ENCODE results near the gene RELCH.

The RELCH gene

DNA sequence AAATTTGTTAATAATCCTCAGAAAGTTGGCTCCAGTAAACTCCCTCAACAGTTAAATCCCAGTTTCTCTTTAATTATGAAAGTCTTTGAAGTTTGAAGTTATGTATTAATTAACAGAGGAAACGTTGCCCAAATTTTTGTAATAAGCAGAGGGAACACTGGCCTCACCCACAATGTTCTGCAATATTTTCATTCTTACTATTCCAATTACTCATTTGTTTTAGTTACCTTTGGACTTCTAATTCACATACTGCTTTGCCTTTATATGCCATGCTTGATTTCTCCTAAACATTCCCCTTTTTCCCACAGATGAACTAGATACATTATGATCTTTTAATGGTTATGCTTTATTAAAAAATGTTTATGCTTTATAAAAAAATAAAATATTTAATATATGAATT, 61.3 kb downstream of the RELCH start:
- FAIRE-seq (no peak), DNase-seq (ENCODE audit: insufficient read length, low spot score) (no peak)

DNA sequence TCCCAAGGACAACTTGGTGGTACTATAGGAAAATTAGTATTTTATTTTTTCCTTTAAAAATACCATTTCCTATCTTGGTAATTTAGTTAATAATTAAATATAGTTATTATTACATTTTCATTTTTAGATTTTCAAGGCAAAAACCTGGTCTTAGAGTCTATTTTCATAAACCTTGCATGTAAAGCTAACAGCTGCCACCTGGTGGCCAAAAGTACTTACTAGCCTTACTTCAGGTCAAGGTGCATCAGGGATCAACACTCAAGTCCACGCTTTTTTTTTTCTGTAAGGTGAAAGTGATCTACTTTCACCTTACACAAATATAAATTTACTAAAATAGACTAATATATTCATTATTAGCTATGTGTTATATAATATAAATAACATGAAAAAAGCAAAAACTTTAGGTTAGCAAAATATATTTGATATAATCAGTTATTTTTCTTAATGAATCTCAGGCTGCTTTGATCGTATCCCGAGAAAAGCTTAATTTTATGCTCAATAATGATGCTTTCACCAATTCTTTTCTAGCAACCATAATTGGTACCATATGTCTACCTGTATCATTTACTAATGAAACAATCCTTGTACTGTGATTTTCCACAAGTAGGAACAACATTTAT, 62.5 kb downstream of the RELCH start:
- FAIRE-seq: peak; percentile 94
- DNase-seq (ENCODE audit: insufficient read length, low spot score): peak; percentile 15

DNA sequence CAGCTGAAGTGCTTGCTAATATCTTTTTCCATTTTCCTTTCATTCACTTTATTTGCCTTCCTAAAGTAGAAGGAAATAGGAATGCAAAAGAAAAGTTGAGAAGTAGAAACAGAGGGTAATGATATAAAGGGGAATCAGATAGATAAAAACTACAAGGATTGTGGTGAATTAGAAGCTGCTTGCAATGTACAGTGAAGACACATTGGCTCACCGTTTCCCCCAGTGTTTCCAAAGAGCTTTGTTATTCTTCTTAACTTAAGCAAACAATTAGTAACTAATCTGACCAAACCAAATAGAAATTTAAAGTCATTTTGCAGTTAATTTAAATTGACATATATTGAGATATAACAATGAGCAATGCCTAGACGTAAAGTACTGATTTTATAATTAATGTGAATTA, 63.4 kb downstream of the RELCH start:
- FAIRE-seq: no peak
- DNase-seq (ENCODE audit: insufficient read length, low spot score): no peak

- DNase-seq (ENCODE audit: insufficient read length, low spot score) (no peak), FAIRE-seq (peak; percentile 37)
Observed at GRCh38 chr18:62258093-62258492, 71.0 kb downstream of the RELCH start.

DNA sequence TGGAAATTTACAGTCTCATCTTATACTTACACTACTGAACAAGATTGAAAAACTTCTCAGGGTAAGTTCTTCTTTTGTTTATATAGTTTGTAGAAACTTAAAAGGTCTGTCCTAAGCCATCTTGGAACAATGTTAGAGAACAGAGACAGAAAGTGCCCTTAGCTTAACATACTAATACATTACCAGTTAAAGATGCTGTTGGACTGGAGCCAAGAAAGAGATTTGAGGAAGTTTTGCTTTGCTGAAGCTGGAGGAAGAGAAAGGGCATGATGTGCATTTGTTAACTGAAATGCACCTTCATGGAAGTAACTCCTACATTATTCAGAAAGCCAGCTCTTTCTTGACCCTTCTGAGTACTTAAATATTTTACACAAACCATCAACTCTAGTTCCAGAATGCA, 71.6 kb downstream of the RELCH start:
- DNase-seq (ENCODE audit: insufficient read length, low spot score): no peak
- FAIRE-seq: peak; percentile 80

- FAIRE-seq (no peak), DNase-seq (ENCODE audit: insufficient read length, low spot score) (no peak)
Observed at GRCh38 chr18:62262061-62262460, 75.0 kb downstream of the RELCH start.

DNA sequence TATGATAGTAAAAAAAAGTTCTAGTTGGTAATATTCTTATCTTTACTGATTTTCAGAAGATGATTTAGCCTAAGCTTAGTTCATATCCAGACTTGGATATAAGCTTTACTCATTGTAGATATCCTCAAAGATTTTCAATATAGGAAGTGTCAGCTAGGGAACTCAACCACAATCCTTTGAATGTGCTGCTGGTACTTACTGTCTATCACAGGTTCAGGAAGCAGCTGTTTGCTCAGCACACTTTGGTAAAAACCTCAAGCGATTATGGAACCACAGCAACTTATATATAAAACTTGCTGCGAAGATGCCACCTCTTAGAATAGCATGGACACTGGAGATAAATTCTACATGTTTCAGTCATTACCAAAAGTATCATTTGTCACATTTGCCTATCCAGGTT, 77.9 kb downstream of the RELCH start:
- FAIRE-seq (peak; percentile 71), DNase-seq (ENCODE audit: insufficient read length, low spot score) (no peak)

DNA sequence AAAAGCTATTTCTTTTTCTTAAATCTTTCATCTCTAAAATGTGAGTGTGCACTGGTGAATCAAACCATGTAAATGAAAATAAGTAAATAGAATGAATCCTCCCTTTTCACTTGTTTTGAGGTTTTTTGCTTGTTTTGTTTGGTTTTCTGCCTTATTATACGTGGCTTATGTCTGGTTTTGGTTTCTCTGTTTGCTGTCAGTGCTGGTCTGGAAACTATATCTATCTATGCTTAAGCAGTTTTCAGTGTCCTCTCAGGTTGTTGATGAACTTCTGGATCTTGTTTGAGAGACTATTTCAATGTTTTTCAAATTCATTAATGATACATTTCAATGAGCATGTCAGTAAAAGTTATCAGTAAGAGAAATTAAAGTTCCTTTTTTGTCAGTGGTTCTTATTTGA, 90.0 kb downstream of the RELCH start:
- peak; percentile 94 for FAIRE-seq
- DNase-seq (ENCODE audit: insufficient read length, low spot score): no peak

- DNase-seq (ENCODE audit: insufficient read length, low spot score) (no peak), FAIRE-seq (no peak)
Observed at GRCh38 chr18:62279561-62279960, 92.5 kb downstream of the RELCH start.

DNA sequence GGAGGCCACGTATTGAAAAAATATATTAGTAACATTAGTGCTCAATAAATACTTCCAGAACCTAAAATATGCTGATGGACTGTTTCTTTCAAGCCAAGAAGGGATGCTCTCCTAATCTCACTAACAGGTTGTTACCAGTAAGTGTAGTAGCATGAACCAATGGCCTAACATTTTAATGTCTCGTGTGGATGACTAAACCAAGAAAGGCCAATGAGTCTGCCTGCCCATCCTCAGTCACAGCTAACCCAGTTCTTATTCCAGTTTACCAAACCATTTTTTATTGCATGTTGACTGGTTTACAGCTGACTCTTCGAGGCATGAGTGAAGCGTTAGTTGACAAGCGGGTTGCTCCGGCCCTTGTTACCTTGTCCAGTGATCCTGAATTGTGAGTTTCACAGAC, 93.0 kb downstream of the RELCH start:
- DNase-seq (ENCODE audit: insufficient read length, low spot score): no peak

GRCh38 chr18:62280786-62281185, 93.7 kb downstream of the RELCH start:
- FAIRE-seq (peak; percentile 85), DNase-seq (ENCODE audit: insufficient read length, low spot score) (no peak)

More for the DNA sequence above, 93.0 kb downstream of the RELCH start:
- FAIRE-seq: peak; percentile 8

GRCh38 chr18:62281684-62282083, 94.6 kb downstream of the RELCH start:
- FAIRE-seq (no peak), DNase-seq (ENCODE audit: insufficient read length, low spot score) (no peak)

DNA sequence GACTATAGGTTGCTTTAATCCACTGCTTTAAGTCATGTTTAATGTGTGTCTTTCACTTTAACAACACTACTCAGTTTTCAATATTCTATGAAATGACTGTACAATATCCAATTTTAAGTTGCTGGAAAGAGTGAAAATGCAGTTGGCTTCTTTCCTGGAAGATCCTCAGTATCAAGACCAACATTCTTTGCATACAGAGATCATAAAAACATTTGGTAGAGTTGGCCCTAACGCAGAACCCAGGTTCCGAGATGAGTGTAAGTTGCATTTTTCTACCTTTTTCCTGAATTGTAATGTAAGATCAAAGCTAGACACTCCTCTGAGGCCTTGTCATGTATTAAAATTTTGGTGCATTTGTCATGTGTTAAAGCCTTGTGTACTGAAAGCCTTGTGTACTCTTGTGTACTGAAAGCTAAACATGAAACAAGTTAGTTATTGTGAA, 95.2 kb downstream of the RELCH start:
- DNase-seq (ENCODE audit: insufficient read length, low spot score) (no peak), FAIRE-seq (no peak)

GRCh38 chr18:62284637-62285036, 97.6 kb downstream of the RELCH start:
- DNase-seq (ENCODE audit: insufficient read length, low spot score): no peak
- no peak for FAIRE-seq

GRCh38 chr18:62285281-62285680, 98.2 kb downstream of the RELCH start:
- no peak for DNase-seq (ENCODE audit: insufficient read length, low spot score)
- no peak for FAIRE-seq

GRCh38 chr18:62287781-62288664, 101.0 kb downstream of the RELCH start:
- peak; percentile 74 for FAIRE-seq
- no peak for DNase-seq (ENCODE audit: insufficient read length, low spot score)

DNA sequence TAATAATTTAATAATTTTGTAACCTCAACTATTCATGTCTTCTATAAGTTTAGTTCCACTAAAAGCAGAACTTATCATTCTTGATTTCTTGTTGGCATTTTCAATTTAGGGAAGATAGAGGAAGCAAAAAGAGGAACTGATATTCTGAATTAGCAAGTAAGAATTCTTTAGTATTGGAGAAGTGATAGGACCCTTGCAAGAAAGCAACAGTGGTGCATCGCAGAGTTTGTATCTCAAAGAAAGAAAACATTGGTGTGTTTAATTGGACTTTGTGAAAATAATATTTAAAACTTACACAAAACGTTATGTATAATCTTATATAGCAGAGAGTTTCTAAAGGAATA, 101.6 kb downstream of the RELCH start:
- DNase-seq (ENCODE audit: insufficient read length, low spot score): no peak
- FAIRE-seq: peak; percentile 93

- FAIRE-seq (no peak), DNase-seq (ENCODE audit: insufficient read length, low spot score) (no peak)
Observed at GRCh38 chr18:62289047-62289446, 102.0 kb downstream of the RELCH start.

DNA sequence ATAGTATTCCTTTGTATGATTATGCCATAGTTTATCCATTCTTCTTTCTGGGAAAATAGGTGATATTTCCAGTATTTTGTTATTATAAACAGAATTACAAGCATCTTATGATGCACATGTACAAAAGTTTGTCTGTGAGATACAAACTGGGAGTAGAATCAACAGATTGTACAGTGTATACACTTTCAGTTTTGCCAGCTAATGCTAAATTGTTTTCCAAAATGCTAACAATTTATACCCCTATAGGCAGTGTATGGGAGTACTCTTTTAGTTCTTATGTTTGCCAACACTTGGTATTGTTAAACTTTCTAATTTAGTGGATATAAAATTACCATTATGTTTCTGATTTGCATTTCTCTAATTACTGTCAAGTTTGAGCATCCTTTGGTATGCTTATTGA, 107.0 kb downstream of the RELCH start:
- FAIRE-seq (peak; percentile 49), DNase-seq (ENCODE audit: insufficient read length, low spot score) (no peak)

DNA sequence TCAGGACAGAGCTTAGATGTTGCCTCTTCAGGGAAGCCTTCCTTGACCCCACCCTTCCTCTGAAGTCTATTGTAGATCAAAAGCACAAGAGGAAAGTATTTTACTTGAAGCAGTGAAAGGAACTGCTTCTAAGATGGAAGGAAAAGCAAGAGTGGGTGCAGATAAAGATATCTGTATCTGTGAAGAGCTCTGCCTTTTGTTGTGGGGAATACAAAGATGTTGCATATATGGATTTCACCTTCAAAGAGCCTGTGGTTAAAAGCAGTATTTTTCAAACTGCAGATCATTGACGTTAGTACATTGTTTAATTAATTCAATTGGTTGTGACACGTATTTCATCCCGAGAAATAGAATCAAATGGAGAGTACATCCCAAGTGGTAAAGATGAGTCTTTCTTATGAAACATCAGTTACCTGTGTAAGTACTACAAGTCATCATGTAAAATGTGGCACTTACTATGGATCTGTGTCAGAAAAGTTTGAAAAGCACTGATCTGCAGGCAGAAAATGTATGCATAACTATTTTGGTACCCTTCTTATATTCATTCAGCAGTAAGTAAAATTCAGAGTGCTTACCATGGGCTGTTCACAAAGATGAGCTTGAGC, 113.4 kb downstream of the RELCH start:
- no peak for DNase-seq (ENCODE audit: insufficient read length, low spot score)
- no peak for FAIRE-seq

GRCh38 chr18:62301322-62301721, 114.3 kb downstream of the RELCH start:
- FAIRE-seq (no peak), DNase-seq (ENCODE audit: insufficient read length, low spot score) (no peak)

DNA sequence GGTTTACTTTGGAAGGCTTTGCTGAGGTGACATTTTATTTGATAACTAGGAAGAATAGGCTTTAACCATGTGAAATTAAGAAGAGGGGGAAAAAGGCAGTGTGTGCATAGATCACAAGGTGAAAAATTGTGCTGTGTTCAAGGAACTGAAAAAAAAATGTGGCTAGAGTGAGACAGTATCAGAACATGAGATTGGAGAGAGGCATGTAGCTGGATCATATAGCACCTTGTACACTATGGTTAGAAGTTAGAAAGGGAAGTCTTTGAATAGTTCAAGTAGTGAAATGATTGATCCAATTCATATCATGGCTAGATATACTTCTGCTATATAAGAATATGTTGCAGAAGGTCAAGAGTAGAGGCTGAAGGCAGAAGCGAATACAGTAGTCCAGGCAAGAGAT, 125.8 kb downstream of the RELCH start:
- no peak for FAIRE-seq
- DNase-seq (ENCODE audit: insufficient read length, low spot score): no peak
